NCI-H446 treated with DMSO at 0.1 percent for 48 hours (cell line): ENCODE results near the gene BNC2.

ENCODE experiments used
- DNase-seq: peaks from one replicate; lab custom pipeline; 2025; lab: John Stamatoyannopoulos, UW

BNC2 gene

GRCh38 chr9:16869131-16869881 is 1.2 kb downstream of the BNC2 start:
- peak; percentile 52 for DNase-seq

GRCh38 chr9:16868701-16869100 is 1.8 kb downstream of the BNC2 start:
- DNase-seq: no peak

- DNase-seq: no peak
These were observed 2.7 kb downstream of the BNC2 start for GRCh38 chr9:16867576-16868311.

- peak; percentile 17 for DNase-seq
These were observed 3.9 kb downstream of the BNC2 start for GRCh38 chr9:16866587-16866986.

- DNase-seq: no peak
These were observed 5.6 kb downstream of the BNC2 start for GRCh38 chr9:16864649-16865434.

- DNase-seq: no peak
These were observed 22.3 kb downstream of the BNC2 start for GRCh38 chr9:16848179-16848578.

- DNase-seq: no peak
These were observed 23.5 kb downstream of the BNC2 start for GRCh38 chr9:16846986-16847385.

- no peak for DNase-seq
These were observed 24.1 kb downstream of the BNC2 start for GRCh38 chr9:16846367-16846766.

GRCh38 chr9:16834817-16835216 is 35.7 kb downstream of the BNC2 start:
- no peak for DNase-seq

- DNase-seq: no peak
These were observed 37.1 kb downstream of the BNC2 start for GRCh38 chr9:16833296-16833835.

GRCh38 chr9:16832101-16832500 is 38.4 kb downstream of the BNC2 start:
- DNase-seq: no peak

GRCh38 chr9:16830806-16831205 is 39.7 kb downstream of the BNC2 start:
- no peak for DNase-seq

- DNase-seq: no peak
These were observed 41.9 kb downstream of the BNC2 start for GRCh38 chr9:16828340-16829281.

- DNase-seq: no peak
These were observed 44.4 kb downstream of the BNC2 start for GRCh38 chr9:16825971-16826625.

GRCh38 chr9:16825331-16825725 is 45.1 kb downstream of the BNC2 start:
- DNase-seq: no peak

GRCh38 chr9:16824545-16825330 is 45.7 kb downstream of the BNC2 start:
- DNase-seq: no peak

GRCh38 chr9:16823906-16824305 is 46.6 kb downstream of the BNC2 start:
- no peak for DNase-seq

- no peak for DNase-seq
These were observed 49.1 kb downstream of the BNC2 start for GRCh38 chr9:16821344-16821743.

- DNase-seq: no peak
These were observed 53.0 kb downstream of the BNC2 start for GRCh38 chr9:16817514-16817913.

GRCh38 chr9:16817002-16817401 is 53.5 kb downstream of the BNC2 start:
- DNase-seq: no peak
